Measurements from ENCODE around the gene NUDT21.
A peak's percentile ranks its signal among the peaks of the same experiment; 100 is the strongest.

DNA sequence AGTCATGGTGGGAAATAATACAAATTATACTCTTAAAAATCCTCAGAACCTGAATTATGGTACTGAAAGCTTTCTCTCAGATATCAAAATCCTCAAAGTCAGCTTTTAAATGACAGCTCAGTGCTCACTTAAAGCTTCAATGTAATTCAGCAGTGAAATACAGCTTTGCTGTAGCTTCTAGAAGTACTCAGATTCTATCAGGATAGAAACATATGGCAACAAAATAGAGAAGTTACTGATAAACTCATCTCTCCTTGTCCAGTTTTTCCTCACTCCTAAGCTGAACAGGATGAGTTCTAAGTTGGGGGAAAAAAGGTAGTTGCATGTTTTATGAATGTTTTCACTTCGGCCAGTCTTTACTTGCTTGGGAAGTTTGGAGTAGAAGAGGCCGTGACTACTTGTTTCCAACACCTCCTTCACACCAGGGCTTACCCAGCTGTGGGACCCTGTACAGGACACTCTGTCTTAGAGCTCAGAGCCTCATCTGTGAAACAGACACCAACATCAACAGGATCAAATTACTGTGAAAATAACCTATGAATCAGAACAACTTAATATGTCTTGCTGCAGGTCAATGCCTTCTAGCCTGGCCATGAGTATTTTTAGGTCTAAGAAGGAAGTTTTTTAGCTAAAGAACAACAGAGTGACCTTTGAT is 30.5 kb upstream of the NUDT21 start:
- TF ChIP-seq, protein P1, sequence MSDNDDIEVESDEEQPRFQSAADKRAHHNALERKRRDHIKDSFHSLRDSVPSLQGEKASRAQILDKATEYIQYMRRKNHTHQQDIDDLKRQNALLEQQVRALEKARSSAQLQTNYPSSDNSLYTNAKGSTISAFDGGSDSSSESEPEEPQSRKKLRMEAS (IDR thresholded peaks at IDR 0.05): no peak
- TF ChIP-seq, protein P2, sequence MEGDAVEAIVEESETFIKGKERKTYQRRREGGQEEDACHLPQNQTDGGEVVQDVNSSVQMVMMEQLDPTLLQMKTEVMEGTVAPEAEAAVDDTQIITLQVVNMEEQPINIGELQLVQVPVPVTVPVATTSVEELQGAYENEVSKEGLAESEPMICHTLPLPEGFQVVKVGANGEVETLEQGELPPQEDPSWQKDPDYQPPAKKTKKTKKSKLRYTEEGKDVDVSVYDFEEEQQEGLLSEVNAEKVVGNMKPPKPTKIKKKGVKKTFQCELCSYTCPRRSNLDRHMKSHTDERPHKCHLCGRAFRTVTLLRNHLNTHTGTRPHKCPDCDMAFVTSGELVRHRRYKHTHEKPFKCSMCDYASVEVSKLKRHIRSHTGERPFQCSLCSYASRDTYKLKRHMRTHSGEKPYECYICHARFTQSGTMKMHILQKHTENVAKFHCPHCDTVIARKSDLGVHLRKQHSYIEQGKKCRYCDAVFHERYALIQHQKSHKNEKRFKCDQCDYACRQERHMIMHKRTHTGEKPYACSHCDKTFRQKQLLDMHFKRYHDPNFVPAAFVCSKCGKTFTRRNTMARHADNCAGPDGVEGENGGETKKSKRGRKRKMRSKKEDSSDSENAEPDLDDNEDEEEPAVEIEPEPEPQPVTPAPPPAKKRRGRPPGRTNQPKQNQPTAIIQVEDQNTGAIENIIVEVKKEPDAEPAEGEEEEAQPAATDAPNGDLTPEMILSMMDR (IDR thresholded peaks at IDR 0.05 in 2 of 3, conservative IDR thresholded peaks at IDR 0.05 in 1 of 3; ENCODE audit: borderline replicate concordance in 1 of 3, insufficient read depth in 1 of 3, low read depth in 2 of 3, low read length in 2 of 3): no peak
- TF ChIP-seq SP1 (IDR thresholded peaks at IDR 0.05; ENCODE audit: low read depth) (peak; percentile 15; the same call in 1 of the 2 replicates), JUND (IDR thresholded peaks at IDR 0.05) (no peak), EZH2 (IDR thresholded peaks at IDR 0.05) (no peak), YY1 (IDR thresholded peaks at IDR 0.05; ENCODE audit: extremely low read depth, insufficient replicate concordance, low read depth, low read length) (no peak), POLR2A (IDR thresholded peaks at IDR 0.05; ENCODE audit: borderline replicate concordance, extremely low read depth, insufficient read depth, insufficient read length) (no peak), CEBPB (IDR thresholded peaks at IDR 0.05; ENCODE audit: low read depth) (no peak), ZBTB33 (IDR thresholded peaks at IDR 0.05; ENCODE audit: extremely low read depth, insufficient replicate concordance, low read length) (no peak), EZH2phosphoT487 (IDR thresholded peaks at IDR 0.05; ENCODE audit: borderline replicate concordance) (no peak), ZFX (IDR thresholded peaks at IDR 0.05) (no peak), ATF3 (IDR thresholded peaks at IDR 0.05) (no peak), SRF (IDR thresholded peaks at IDR 0.05; ENCODE audit: low read depth) (no peak)
- TF ChIP-seq, protein P3, sequence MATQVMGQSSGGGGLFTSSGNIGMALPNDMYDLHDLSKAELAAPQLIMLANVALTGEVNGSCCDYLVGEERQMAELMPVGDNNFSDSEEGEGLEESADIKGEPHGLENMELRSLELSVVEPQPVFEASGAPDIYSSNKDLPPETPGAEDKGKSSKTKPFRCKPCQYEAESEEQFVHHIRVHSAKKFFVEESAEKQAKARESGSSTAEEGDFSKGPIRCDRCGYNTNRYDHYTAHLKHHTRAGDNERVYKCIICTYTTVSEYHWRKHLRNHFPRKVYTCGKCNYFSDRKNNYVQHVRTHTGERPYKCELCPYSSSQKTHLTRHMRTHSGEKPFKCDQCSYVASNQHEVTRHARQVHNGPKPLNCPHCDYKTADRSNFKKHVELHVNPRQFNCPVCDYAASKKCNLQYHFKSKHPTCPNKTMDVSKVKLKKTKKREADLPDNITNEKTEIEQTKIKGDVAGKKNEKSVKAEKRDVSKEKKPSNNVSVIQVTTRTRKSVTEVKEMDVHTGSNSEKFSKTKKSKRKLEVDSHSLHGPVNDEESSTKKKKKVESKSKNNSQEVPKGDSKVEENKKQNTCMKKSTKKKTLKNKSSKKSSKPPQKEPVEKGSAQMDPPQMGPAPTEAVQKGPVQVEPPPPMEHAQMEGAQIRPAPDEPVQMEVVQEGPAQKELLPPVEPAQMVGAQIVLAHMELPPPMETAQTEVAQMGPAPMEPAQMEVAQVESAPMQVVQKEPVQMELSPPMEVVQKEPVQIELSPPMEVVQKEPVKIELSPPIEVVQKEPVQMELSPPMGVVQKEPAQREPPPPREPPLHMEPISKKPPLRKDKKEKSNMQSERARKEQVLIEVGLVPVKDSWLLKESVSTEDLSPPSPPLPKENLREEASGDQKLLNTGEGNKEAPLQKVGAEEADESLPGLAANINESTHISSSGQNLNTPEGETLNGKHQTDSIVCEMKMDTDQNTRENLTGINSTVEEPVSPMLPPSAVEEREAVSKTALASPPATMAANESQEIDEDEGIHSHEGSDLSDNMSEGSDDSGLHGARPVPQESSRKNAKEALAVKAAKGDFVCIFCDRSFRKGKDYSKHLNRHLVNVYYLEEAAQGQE (IDR thresholded peaks at IDR 0.05; ENCODE audit: low read depth): no peak

Measured in HCT116 (cell line).